Stimulated activated CD8-positive, alpha-beta memory T cell treated with anti-CD3 and anti-CD28 coated beads, Interleukin-4, amount 100 ng/mL, for 48 hours (primary cell): ENCODE results near the gene RLN1.
"Not testable (repeated sequence)": the region's sequence is repeated elsewhere in the genome, so short reads cannot be mapped to it uniquely, and the experiment has no call there.

Source experiments
- DNase-seq: peaks from one replicate; pipeline ENCODE4 v3.0.0-alpha.2; 2020

Gene RLN1

DNA sequence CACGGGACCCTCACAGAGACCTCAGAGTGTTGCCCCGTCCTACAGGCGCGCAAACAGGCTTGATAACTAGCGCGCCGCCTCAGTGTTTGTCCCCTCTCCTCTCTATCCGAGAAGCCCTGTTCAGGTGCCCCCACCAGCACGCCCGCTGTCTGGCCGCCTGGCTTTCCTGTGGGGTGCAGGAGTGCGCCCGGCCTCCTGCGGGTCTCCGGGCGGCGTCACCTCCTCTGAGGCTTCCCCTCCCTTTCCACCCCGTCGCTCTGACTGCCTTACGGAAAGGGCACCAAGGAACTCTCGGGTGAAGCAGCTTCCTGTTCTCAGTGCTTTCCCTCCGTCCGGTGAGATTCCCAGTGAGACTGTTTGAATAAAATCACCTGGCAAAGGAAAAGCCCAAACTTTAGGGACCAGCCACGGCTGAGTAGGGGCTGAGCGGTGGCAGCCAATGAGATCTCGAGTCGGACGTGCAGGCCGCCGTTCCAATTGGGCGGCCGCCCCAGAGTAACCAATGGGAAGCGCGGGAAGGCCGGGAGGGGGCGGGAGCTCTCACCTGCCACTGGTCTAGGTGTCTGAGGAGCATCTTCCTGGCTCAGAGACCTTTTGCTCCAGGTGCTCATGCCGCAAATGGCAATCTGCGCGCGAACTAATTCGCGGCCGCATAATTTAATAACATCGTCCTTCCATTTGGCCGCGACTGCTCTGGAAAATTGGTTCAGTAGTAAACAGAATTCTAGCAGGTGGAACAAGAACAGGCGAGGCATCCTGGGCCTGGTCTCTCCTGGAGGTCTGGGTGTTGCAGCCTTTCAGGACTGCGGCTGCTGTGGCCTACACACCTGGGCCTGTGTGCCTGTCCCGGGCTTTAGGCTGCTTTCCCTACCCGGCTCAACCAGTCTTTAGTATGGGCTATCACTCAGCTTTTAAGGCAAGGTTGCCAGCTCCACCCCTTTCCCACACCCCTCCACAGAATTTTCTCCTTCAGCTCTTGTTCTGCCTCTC, at the start of gene RLN1:
Gene RLN1 (minus strand): TSS at position 885 of the 990 bp plus-strand sequence. CDS start 130 bp downstream, at position 755.
- peak; percentile 38 for DNase-seq

GRCh38 chr9:5389109-5389732, 49.5 kb upstream of the RLN1 start:
- peak; percentile 47 for DNase-seq

- DNase-seq, result no peak
Measured at GRCh38 chr9:5388026-5388819, 48.5 kb upstream of the RLN1 start.

DNA sequence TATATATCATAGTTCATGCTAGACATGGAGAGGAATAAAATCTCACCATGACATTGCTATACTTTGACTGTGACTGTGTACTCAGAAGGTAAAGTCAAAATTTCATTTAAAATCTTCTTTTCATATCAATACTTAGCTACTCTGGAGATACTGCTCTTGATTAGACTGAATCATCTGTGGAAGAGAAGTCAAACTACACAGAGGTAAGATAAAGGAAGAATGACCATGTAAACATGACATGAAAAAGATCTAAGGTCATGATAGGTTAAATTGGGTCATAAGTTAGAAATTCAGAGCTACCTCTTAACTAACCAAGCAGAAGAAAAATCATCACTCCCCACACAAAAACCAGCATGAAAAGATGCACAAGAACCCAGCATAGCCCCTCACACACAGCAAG, 44.8 kb upstream of the RLN1 start:
- DNase-seq, result no peak

DNA sequence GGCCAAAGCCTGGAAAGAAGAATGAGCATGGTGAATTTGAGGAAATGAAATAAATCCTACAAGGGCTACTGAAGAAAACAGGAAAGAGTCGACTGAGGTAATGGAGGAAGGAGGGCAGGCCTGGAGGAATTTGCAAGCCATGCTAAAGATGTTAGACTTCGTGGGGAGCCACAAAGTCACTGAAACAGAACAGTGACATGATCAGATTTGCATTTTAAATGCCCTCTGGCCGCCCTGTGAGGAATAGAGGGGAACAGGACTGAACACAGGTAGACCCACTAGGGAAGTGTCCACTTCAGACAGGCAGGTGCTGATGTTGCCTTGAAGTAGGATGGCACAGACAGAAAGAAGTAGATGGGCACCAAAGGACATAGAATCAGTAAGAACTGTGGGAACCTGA, 42.8 kb upstream of the RLN1 start:
- DNase-seq, result no peak

DNA sequence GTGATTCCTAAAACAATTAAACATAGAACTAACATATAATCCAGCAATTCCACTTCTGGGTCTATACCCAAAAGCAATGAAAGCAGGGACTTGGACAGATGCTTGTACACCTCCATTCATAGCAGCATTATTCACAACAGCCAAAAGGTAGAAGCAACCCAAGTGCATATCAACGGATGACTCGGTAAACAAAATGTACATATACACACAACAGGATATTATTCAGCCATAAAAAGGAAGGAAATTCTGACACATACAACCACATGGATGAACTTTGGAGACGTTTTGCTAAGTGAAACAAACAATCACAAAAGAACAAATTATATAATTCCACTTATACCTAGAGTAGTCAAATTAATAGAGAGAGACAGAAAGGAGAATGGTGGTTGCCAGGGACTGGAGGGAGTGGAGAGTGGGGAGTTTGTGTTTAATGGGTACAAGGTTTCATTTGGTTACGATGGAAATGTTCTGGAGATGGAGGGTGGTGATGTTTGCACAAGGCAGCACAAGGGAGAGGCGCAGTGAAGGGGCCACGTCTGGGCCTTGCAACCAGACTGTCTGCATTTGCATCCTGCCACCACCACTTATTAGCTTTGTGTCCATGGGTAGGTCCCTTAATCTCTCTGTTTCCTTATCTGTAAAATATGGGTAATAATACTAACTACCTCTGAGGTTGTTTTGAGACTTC, 36.3 kb upstream of the RLN1 start:
- no peak for DNase-seq

- peak; percentile 46 for DNase-seq
Measured at GRCh38 chr9:5375091-5375490, 35.4 kb upstream of the RLN1 start.

GRCh38 chr9:5364294-5365024, 24.8 kb upstream of the RLN1 start:
- DNase-seq, result no peak

GRCh38 chr9:5361326-5362010, 21.8 kb upstream of the RLN1 start:
- DNase-seq, result no peak

GRCh38 chr9:5360341-5360740, 20.7 kb upstream of the RLN1 start:
- no peak for DNase-seq

- no peak for DNase-seq
Measured at GRCh38 chr9:5357431-5358105, 17.9 kb upstream of the RLN1 start.

- no peak for DNase-seq
Measured at GRCh38 chr9:5355817-5356216, 16.1 kb upstream of the RLN1 start.

DNA sequence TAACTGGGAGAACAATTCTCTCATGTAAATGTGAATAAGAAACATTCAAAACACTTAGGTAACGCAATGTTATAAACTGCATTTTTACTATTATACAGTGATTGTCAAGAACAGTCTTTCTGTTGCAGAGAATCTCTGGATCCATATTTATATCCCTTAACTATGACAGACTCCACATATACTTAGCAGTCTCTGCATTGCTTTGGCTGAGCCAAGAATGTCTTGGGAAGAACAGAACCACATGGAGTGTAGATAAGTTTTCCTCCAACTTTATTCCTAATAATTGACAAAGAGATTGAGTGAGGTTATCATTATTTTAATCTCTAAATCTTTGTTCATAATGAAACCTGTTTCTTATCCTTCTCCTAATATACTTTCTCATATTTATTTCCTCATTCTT, 15.6 kb upstream of the RLN1 start:
- no peak for DNase-seq

- DNase-seq, result no peak
Measured at GRCh38 chr9:5354184-5354583, 14.5 kb upstream of the RLN1 start.

GRCh38 chr9:5352637-5353248, 13.1 kb upstream of the RLN1 start:
- DNase-seq, result no peak

DNA sequence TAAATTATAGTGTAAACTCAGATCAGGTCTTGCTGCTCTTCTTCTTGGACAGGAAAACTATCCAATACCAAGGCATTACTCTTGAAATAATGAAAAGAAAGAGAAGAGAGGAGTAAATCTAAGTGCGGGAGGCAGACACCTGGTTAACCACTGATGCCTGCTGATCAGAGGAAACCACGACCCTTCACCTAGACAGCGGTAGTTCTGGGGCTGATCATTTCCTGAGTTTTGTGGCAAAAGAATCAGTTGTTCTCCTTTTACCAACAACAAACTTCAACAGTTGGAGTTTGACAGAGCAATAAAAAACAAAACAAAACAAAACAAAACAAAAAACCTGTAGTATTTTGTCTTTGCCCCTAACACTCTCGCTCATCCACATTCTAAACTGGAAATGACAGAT, 3.0 kb downstream of the RLN1 start:
- no peak for DNase-seq

GRCh38 chr9:5331276-5331675, 8.4 kb downstream of the RLN1 start:
- not testable (repeated sequence) for DNase-seq

DNA sequence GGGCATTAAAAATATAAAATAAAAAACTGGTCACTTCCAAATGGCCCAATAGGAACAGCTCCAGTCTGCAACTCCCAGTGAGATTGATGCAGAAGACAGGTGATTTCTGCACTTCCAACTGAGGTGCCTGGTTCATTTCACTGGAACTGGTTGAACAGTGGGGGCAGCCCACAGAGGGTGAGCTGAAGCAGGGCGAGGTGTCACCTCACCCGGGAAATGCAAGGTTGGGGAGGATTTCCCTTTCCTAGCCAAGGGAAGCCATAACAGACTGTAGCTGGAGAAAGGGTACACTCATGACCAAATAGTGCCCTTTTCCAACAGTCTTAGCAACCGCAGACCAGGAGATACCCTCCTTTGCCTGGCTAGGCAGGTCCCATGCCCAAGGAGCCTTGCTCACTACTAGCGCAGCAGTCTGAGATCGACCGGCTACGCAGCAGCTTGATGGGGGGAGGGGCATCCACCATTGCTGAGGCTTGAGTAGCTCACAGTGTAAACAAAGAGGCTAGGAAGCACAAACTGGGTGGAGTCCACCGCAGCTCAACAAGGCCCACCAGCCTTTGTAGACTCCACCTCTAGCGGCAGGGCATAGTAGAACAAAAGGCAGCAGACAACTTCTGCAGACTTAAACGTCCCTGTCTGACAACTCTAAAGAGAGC, 12.7 kb downstream of the RLN1 start:
- peak; percentile 43 for DNase-seq

GRCh38 chr9:5326187-5326586, 13.5 kb downstream of the RLN1 start:
- DNase-seq, result no peak

DNA sequence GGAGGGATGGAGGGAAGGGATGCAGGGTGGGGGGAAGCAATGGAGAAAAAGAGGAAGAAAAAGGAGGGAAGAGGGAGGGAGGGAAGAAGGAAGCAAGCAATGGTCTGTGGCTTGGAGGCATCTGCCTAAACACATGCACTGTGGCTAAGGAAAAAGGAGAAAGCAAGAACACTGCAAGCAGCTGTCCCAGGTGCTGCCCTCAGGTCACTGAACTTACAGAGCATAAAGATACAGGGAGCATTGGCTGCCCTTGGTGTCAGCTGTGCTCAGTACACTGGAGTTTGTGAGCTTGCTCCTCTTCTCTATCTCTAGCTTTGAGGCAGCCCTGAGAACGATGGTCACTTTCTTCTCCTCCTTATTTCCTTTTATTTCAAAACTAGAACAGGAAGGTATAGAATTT, 18.1 kb downstream of the RLN1 start:
- DNase-seq, result not testable (repeated sequence)
